GM18907 (cell line): Measurements from ENCODE around the gene SLC6A4.

Experiments used
- ATAC-seq: cut with Tn5 transposase; IDR thresholded peaks from one replicate; pipeline ENCODE4 v1.9.1; 2021; ENCODE audit warnings: mild to moderate bottlenecking, moderate library complexity; ENCODE audit not compliant: unreplicated experiment

SLC6A4 gene

GRCh38 chr17:30235386-30236296 lies at the start of gene SLC6A4:
TSS of gene SLC6A4 (minus strand) at chr17:30235697. CDS start at chr17:30221958, 13,739 bp downstream.
- ATAC-seq: no peak

GRCh38 chr17:30279156-30279555 lies 43.7 kb upstream of the SLC6A4 start:
- no peak for ATAC-seq

- ATAC-seq: no peak
Observed at GRCh38 chr17:30278032-30278431, 42.5 kb upstream of the SLC6A4 start.

GRCh38 chr17:30275911-30276310 lies 40.4 kb upstream of the SLC6A4 start:
- ATAC-seq: no peak

- ATAC-seq: no peak
Observed at GRCh38 chr17:30274887-30275286, 39.4 kb upstream of the SLC6A4 start.

- ATAC-seq: no peak
Observed at GRCh38 chr17:30273373-30273772, 37.9 kb upstream of the SLC6A4 start.

- ATAC-seq: no peak
Observed at GRCh38 chr17:30271102-30271501, 35.6 kb upstream of the SLC6A4 start.

GRCh38 chr17:30267625-30268024 lies 32.1 kb upstream of the SLC6A4 start:
- ATAC-seq: no peak

GRCh38 chr17:30263552-30264333 lies 28.2 kb upstream of the SLC6A4 start:
- ATAC-seq: no peak

GRCh38 chr17:30256756-30257506 lies 21.4 kb upstream of the SLC6A4 start:
- no peak for ATAC-seq

GRCh38 chr17:30254150-30254549 lies 18.7 kb upstream of the SLC6A4 start:
- no peak for ATAC-seq

GRCh38 chr17:30253312-30253711 lies 17.8 kb upstream of the SLC6A4 start:
- no peak for ATAC-seq

GRCh38 chr17:30251931-30252330 lies 16.4 kb upstream of the SLC6A4 start:
- ATAC-seq: no peak

- ATAC-seq: no peak
Observed at GRCh38 chr17:30249460-30249859, 14.0 kb upstream of the SLC6A4 start.

- no peak for ATAC-seq
Observed at GRCh38 chr17:30248786-30249185, 13.3 kb upstream of the SLC6A4 start.

GRCh38 chr17:30246460-30246859 lies 11.0 kb upstream of the SLC6A4 start:
- no peak for ATAC-seq

- no peak for ATAC-seq
Observed at GRCh38 chr17:30244853-30245385, 9.4 kb upstream of the SLC6A4 start.

GRCh38 chr17:30243568-30243967 lies 8.1 kb upstream of the SLC6A4 start:
- no peak for ATAC-seq

- ATAC-seq: no peak
Observed at GRCh38 chr17:30243002-30243401, 7.5 kb upstream of the SLC6A4 start.

GRCh38 chr17:30241051-30241450 lies 5.6 kb upstream of the SLC6A4 start:
- no peak for ATAC-seq

- ATAC-seq: no peak
Observed at GRCh38 chr17:30240177-30240576, 4.7 kb upstream of the SLC6A4 start.
